H1 (cell line): ENCODE measurements around the gene NRXN3. TPM values are rescaled to one million over a fixed set of nuclear protein-coding genes. Genes with fewer than 3 reads are reported as not detected.

Source experiments
- CTCF ChIA-PET: fragments of 300-600 bp; sonication (Branson Sonifier 250); formaldehyde crosslinking; loops from one replicate; lab custom pipeline; 2021; ENCODE audit not compliant: partially characterized antibody; lab: Charles Lee
- POLR2A ChIA-PET: fragments of 300-600 bp; sonication (Branson Sonifier 250); formaldehyde crosslinking; loops from one replicate; lab custom pipeline; 2021; ENCODE audit warnings: inconsistent platforms; ENCODE audit not compliant: partially characterized antibody; lab: Charles Lee
- DNase-seq, 2 experiments: peaks; one replicate each; pipeline versions ENCODE4 v3.0.0 to v3.0.0-alpha.2; 2010 to 2022; ENCODE audit warnings: low spot score in 2 of 2, low read depth in 1 of 2, mixed read lengths in 1 of 2
- FAIRE-seq: peaks from 2 replicates; lab custom pipeline; 2011; peaks lifted over from hg19 to GRCh38; lab: Jason Lieb, UNC
- H2AFZ ChIP-seq: 2 replicates; pipeline ENCODE4 v1.8.1; 2012; ENCODE audit warnings: low read length, inconsistent platforms
- H2AK5ac ChIP-seq: 2 replicates; pipeline ENCODE4 v1.6.1; 2013; ENCODE audit warnings: low read depth, low read length
- H2BK120ac ChIP-seq: replicated peaks from 2 replicates; pipeline ENCODE3; 2013; ENCODE audit warnings: low read depth, low read length, inconsistent platforms
- H2BK12ac ChIP-seq: 2 replicates; pipeline ENCODE4 v1.6.1; 2013; ENCODE audit warnings: low read depth, low read length
- H2BK15ac ChIP-seq: 2 replicates; pipeline ENCODE4 v1.6.1; 2013; ENCODE audit warnings: low read length
- H2BK20ac ChIP-seq: 2 replicates; pipeline ENCODE4 v1.6.1; 2013; ENCODE audit warnings: low read length
- H2BK5ac ChIP-seq: 2 replicates; pipeline ENCODE4 v1.6.1; 2013; ENCODE audit warnings: low read depth, low read length
- H3K14ac ChIP-seq: 2 replicates; pipeline ENCODE4 v1.6.1; 2013; ENCODE audit warnings: inconsistent platforms; ENCODE audit not compliant: insufficient read length
- H3K18ac ChIP-seq: 2 replicates; pipeline ENCODE4 v1.6.1; 2013; ENCODE audit warnings: low read length; ENCODE audit errors: extremely low read depth
- H3K23ac ChIP-seq: 2 replicates; pipeline ENCODE4 v1.6.1; 2013; ENCODE audit warnings: inconsistent platforms; ENCODE audit not compliant: insufficient read length
- H3K23me2 ChIP-seq: 2 replicates; pipeline ENCODE4 v1.6.1; 2013; ENCODE audit warnings: low read depth, low read length
- H3K27ac ChIP-seq: 2 replicates; pipeline ENCODE4 v1.6.1; 2011; ENCODE audit warnings: low read depth, low read length, inconsistent platforms
- H3K27me3 ChIP-seq, 4 experiments: replicated peaks in 1 of 4; 1 replicate in 1 of 4; 2 replicates in 3 of 4; pipeline versions ENCODE4 v1.6.1 to v1.8.1; 2011 to 2013; ENCODE audit warnings: low read length in 3 of 4, mild to moderate bottlenecking in 3 of 4, inconsistent platforms in 2 of 4, mixed read lengths in 2 of 4, moderate library complexity in 1 of 4; ENCODE audit not compliant: control insufficient read depth in 3 of 4, insufficient read depth in 3 of 4; ENCODE audit errors: extremely low read depth in 1 of 4
- H3K36me3 ChIP-seq, 4 experiments: 2 replicates each; pipeline versions ENCODE4 v1.6.1 to v1.8.1; 2011 to 2013; ENCODE audit warnings: mild to moderate bottlenecking in 4 of 4, low read length in 3 of 4, moderate library complexity in 2 of 4, control low read depth in 1 of 4, inconsistent platforms in 1 of 4; ENCODE audit not compliant: insufficient read depth in 4 of 4, control insufficient read depth in 2 of 4
- H3K4ac ChIP-seq: replicated peaks from 2 replicates; pipeline ENCODE3; 2013; ENCODE audit warnings: low read length, low read depth, mixed read lengths, inconsistent platforms; ENCODE audit not compliant: insufficient read length
- H3K4me1 ChIP-seq, 4 experiments: replicated peaks in 1 of 4; 1 replicate in 1 of 4; 2 replicates in 3 of 4; pipeline versions ENCODE4 v1.6.1 to v1.8.1; 2011 to 2013; ENCODE audit warnings: low read length in 3 of 4, inconsistent platforms in 2 of 4, mixed read lengths in 1 of 4; ENCODE audit not compliant: insufficient read depth in 4 of 4, control insufficient read depth in 3 of 4
- H3K4me2 ChIP-seq, 2 experiments: 2 replicates each; pipeline versions ENCODE4 v1.6.1 to v1.8.1; 2011 to 2013; ENCODE audit warnings: low read depth in 2 of 2, low read length in 2 of 2, control low read depth in 1 of 2, inconsistent platforms in 1 of 2, mild to moderate bottlenecking in 1 of 2; ENCODE audit not compliant: insufficient read depth in 1 of 2
- H3K4me3 ChIP-seq, 4 experiments: fragments of 200-600, 300-600 bp in 1 of 4; sonication (generic), shearing (Covaris generic), sonication (Bioruptor Twin) in 1 of 4; 2 replicates each; pipeline versions ENCODE4 v1.5.1 to v1.8.1; 2011 to 2016; ENCODE audit warnings: low read length in 4 of 4, low read depth in 3 of 4, control low read depth in 2 of 4, inconsistent platforms in 2 of 4, mild to moderate bottlenecking in 2 of 4, mixed read lengths in 1 of 4, moderate library complexity in 1 of 4; ENCODE audit not compliant: insufficient read depth in 2 of 4; ENCODE audit errors: extremely low read depth in 1 of 4
- H3K56ac ChIP-seq: replicated peaks from 2 replicates; pipeline ENCODE3; 2013; ENCODE audit warnings: low read depth, mild to moderate bottlenecking, mixed read lengths, low read length, inconsistent platforms; ENCODE audit not compliant: insufficient read length
- H3K79me1 ChIP-seq: 2 replicates; pipeline ENCODE4 v1.6.1; 2013; ENCODE audit warnings: low read depth, low read length, control low read depth
- H3K79me2 ChIP-seq, 2 experiments: 2 replicates each; pipeline versions ENCODE4 v1.6.1 to v1.8.1; 2012 to 2013; ENCODE audit warnings: low read length in 2 of 2, mild to moderate bottlenecking in 2 of 2, inconsistent platforms in 1 of 2; ENCODE audit not compliant: insufficient read depth in 2 of 2, control insufficient read depth in 1 of 2
- H3K9ac ChIP-seq, 4 experiments: replicated peaks in 1 of 4; 1 replicate in 1 of 4; 2 replicates in 3 of 4; pipeline versions ENCODE4 v1.6.1 to v1.8.1; 2011 to 2013; ENCODE audit warnings: low read depth in 3 of 4, low read length in 3 of 4, control low read depth in 2 of 4, mild to moderate bottlenecking in 2 of 4, moderate library complexity in 2 of 4, inconsistent platforms in 1 of 4; ENCODE audit errors: extremely low read depth in 1 of 4
- H3K9me3 ChIP-seq, 2 experiments: 2 replicates each; pipeline versions ENCODE4 v1.6.1 to v1.8.1; 2012 to 2013; ENCODE audit warnings: mild to moderate bottlenecking in 2 of 2, moderate library complexity in 2 of 2, control low read depth in 1 of 2, inconsistent platforms in 1 of 2, low read depth in 1 of 2, low read length in 1 of 2, mixed read lengths in 1 of 2; ENCODE audit not compliant: insufficient read depth in 2 of 2
- H4K20me1 ChIP-seq, 2 experiments: replicated peaks in 1 of 2; 2 replicates each; pipeline versions ENCODE3 to v1.8.1; 2011 to 2013; ENCODE audit warnings: inconsistent platforms in 2 of 2, low read length in 2 of 2, mild to moderate bottlenecking in 1 of 2; ENCODE audit not compliant: insufficient read depth in 2 of 2, control insufficient read depth in 1 of 2
- H4K5ac ChIP-seq: 2 replicates; pipeline ENCODE4 v1.6.1; 2013; ENCODE audit warnings: low read length, low read depth, mixed read lengths, inconsistent platforms; ENCODE audit not compliant: insufficient read length
- H4K8ac ChIP-seq: 2 replicates; pipeline ENCODE4 v1.8.0; 2013; ENCODE audit warnings: mild to moderate bottlenecking, moderate library complexity, low read length, inconsistent platforms; ENCODE audit not compliant: insufficient read depth; ENCODE audit errors: extremely low read depth
- H4K91ac ChIP-seq: replicated peaks from 2 replicates; pipeline ENCODE3; 2013; ENCODE audit warnings: low read length, mixed read lengths, inconsistent platforms; ENCODE audit not compliant: insufficient read length
- CTCF ChIP-seq, 3 experiments: IDR thresholded peaks; 1 replicate in 2 of 3; 2 replicates in 1 of 3; pipeline versions ENCODE4 v1.5.1 to v1.6.1; 2011; ENCODE audit warnings: low read length in 3 of 3, mild to moderate bottlenecking in 3 of 3, inconsistent platforms in 2 of 3, low read depth in 1 of 3, moderate library complexity in 1 of 3; ENCODE audit not compliant: insufficient read depth in 1 of 3; ENCODE audit errors: control extremely low read depth in 1 of 3
- EZH2 ChIP-seq: fragments of 200-600 bp; sonication (generic); IDR thresholded peaks from 2 replicates; pipeline ENCODE4 v1.7.1; 2012; ENCODE audit warnings: low read depth, mild to moderate bottlenecking, moderate library complexity, low read length, inconsistent platforms; ENCODE audit not compliant: severe bottlenecking
- POLR2AphosphoS5 ChIP-seq: IDR thresholded peaks from 2 replicates; pipeline ENCODE4 v1.6.1; 2011; ENCODE audit warnings: low read depth, low read length
- WGBS, 2 experiments: shearing (Covaris generic) in 1 of 2; methylation state at CpG; one replicate each; pipeline versions ENCODE4 v1.1.6 to v1.1.7; 2013 to 2015; ENCODE audit warnings: low lambda C conversion rate in 2 of 2, mixed read lengths in 2 of 2, inconsistent platforms in 1 of 2, low coverage in 1 of 2, missing lambda C conversion rate in 1 of 2; ENCODE audit not compliant: insufficient replicate concordance in 2 of 2, insufficient coverage in 1 of 2, insufficient read length in 1 of 2; ENCODE audit errors: extremely low coverage in 1 of 2, missing lambda C conversion rate in 1 of 2; 5-methylcytosine and 5-hydroxymethylcytosine counted together
- polyA plus RNA-seq, 7 experiments: library from polyadenylated mRNA; depleted of rRNA in 3 of 7; stranded (reverse) in 5 of 7; unstranded in 2 of 7; fragments of >200 nt in 5 of 7; fragments of 200-250 nt in 2 of 7; gene quantifications; 1 replicate in 5 of 7; 2 replicates in 1 of 7; 4 replicates in 1 of 7; pipeline versions ENCODE4 v1.2.1 to v1.2.3, GENCODE V29; 2011 to 2013; ENCODE audit warnings: missing spikeins in 2 of 7, mixed read lengths in 2 of 7
- total RNA-seq: library from RNA; stranded (reverse); fragmentation: NEBNext Ultra II Directional; extraction: Animal tissue kit (Norgen Biotek cat#: 25700); gene quantifications from 2 replicates; pipeline ENCODE4 v1.2.1, GENCODE V29; 2021

The NRXN3 gene
- total and polyA plus RNA-seq, 2 of the 8 experiments (the other 6 are each of a cell fraction or from before 2014, with no cell fraction given) = 2.6 to 4.1 TPM

- Histone ChIP-seq H2BK120ac (no peak overlapping the region), H2BK15ac (no peak overlapping the region), H2AK5ac (no peak overlapping the region), H3K14ac (no peak overlapping the region), H3K56ac (no peak overlapping the region), H4K5ac (no peak overlapping the region), H3K36me3 (no peaks in the 10 kb centered on the region), H4K20me1 (no peaks in the 10 kb centered on the region), H3K4me3 (no peak overlapping the region), H3K18ac (no peak overlapping the region), H3K4me2 (no peak overlapping the region), H3K23me2 (no peaks in the 10 kb centered on the region), H3K23ac (no peak overlapping the region), H3K27me3 (no peaks in the 10 kb centered on the region), H3K4me1 (no peaks in the 10 kb centered on the region), H2BK12ac (no peak overlapping the region), H3K27ac (no peak overlapping the region), H3K9me3 (peaks cover 20 to 23% of the 10 kb centered on the region in 2 experiments; a peak in 3 of 4 replicates), H3K4ac (no peak overlapping the region), H2AFZ (no peak overlapping the region), H3K9ac (no peak overlapping the region), H4K8ac (no peak overlapping the region), H2BK20ac (no peak overlapping the region), H4K91ac (no peak overlapping the region), H2BK5ac (no peak overlapping the region), H3K79me2 (no peaks in the 10 kb centered on the region), H3K79me1 (no peaks in the 10 kb centered on the region)
- WGBS, 2 experiments = 91% methylated on average over 3 of the region's 3 CpGs; no CpG with 5 or more reads in 1 of the 2 experiments
- DNase-seq = no peak
- no peak for FAIRE-seq
- POLR2A ChIA-PET = no interaction called here
- CTCF ChIA-PET = interaction anchor here (0.6 kb wide), 1 partner anchor 772 kb away, joined by 3 read pairs; no protein-coding TSS in a partner anchor
- no peak for TF ChIP-seq EZH2
- no peak for TF ChIP-seq POLR2AphosphoS5
- no peak for TF ChIP-seq CTCF (IDR thresholded peaks at IDR 0.05; ENCODE audit: control extremely low read depth in 1 of 3, insufficient read depth in 1 of 3, low read depth in 1 of 3, low read length in 3 of 3)
Observed at GRCh38 chr14:79734151-79734550, 1564.0 kb downstream of the NRXN3 start.
